Immature natural killer cell (primary cell): ENCODE data around the gene STOML1. TPM values are rescaled to one million over a fixed set of nuclear protein-coding genes. Genes with fewer than 3 reads are reported as not detected.
A peak's percentile ranks its signal among the peaks of the same experiment; 100 is the strongest.
"Not testable (repeated sequence)": the region's sequence is repeated elsewhere in the genome, so short reads cannot be mapped to it uniquely, and the experiment has no call there.

Source experiments
- DNase-seq, 3 donors: peaks; one replicate each; pipeline ENCODE4 v3.0.0; 2022; ENCODE audit warnings: mixed read lengths in 1 of 3
- H3K27ac Mint-ChIP-seq, 6 donors: one replicate each; pipeline ENCODE4 v1.8.0; 2020; ENCODE audit warnings: mixed read lengths in 6 of 6, mild to moderate bottlenecking in 5 of 6, inconsistent platforms in 4 of 6, moderate library complexity in 3 of 6
- H3K27me3 Mint-ChIP-seq, 3 donors: one replicate each; pipeline ENCODE4 v1.8.0; 2020 to 2021; ENCODE audit warnings: low read depth in 3 of 3, mild to moderate bottlenecking in 3 of 3, mixed read lengths in 3 of 3, moderate library complexity in 3 of 3, inconsistent platforms in 1 of 3
- H3K36me3 Mint-ChIP-seq, 3 donors: one replicate each; pipeline ENCODE4 v1.8.0; 2020; ENCODE audit warnings: mixed read lengths in 3 of 3, inconsistent platforms in 2 of 3, mild to moderate bottlenecking in 2 of 3
- H3K4me1 Mint-ChIP-seq, 2 donors: one replicate each; pipeline ENCODE4 v1.8.0; 2020; ENCODE audit warnings: inconsistent platforms in 2 of 2, mild to moderate bottlenecking in 2 of 2, mixed read lengths in 2 of 2, moderate library complexity in 1 of 2
- H3K4me3 Mint-ChIP-seq, 5 donors: one replicate each; pipeline ENCODE4 v1.8.0; 2020; ENCODE audit warnings: mild to moderate bottlenecking in 5 of 5, mixed read lengths in 5 of 5, inconsistent platforms in 3 of 5, moderate library complexity in 3 of 5
- H3K9me3 Mint-ChIP-seq, 6 donors: one replicate each; pipeline ENCODE4 v1.8.0; 2020; ENCODE audit warnings: mild to moderate bottlenecking in 6 of 6, mixed read lengths in 6 of 6, inconsistent platforms in 4 of 6, moderate library complexity in 3 of 6
- polyA plus RNA-seq, 3 donors: library from polyadenylated mRNA; unstranded; fragments of 300-500 nt; fragmentation: Illumina TruSeq; gene quantifications; one replicate each; pipeline ENCODE4 v1.2.3, GENCODE V29; 2021

The STOML1 gene
- polyA plus RNA-seq, 3 donors from 2014 or later, result 12.7 to 17.4 (median 13.2) TPM

GRCh38 chr15:73939138-73939537 lies 53.0 kb downstream of the STOML1 start:
- Mint-ChIP-seq H3K4me3 (no peak overlapping the region), H3K36me3 (no peaks in the 10 kb centered on the region), H3K27ac (no peak overlapping the region), H3K4me1 (peaks cover 5 to 10% of the 10 kb centered on the region in 2 donors), H3K27me3 (peaks cover 0 to 1% (median 1%) of the 10 kb centered on the region in 3 donors), H3K9me3 (no peaks in the 10 kb centered on the region)
- DNase-seq, result no peak

DNA sequence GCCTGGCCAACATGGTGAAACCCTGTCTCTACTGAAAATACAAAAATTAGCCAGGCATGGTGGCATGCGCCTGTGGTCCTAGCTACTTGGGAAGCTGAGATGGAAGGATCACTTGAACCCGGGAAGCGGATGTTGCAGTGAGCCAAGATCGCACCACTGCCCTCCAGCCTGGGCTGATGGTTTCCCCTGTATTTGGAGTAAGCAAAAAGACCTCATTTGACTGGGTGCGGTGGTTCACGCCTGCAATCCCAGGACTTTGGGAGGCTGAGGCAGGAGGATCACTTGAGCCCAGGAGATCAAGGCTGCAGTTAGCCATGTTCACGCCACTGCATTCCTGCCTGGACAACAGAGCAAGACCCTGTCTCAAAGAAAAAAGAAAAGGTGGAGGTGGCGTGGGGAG lies 53.6 kb downstream of the STOML1 start:
- H3K4me1 Mint-ChIP-seq, H3K9me3 Mint-ChIP-seq, H3K36me3 Mint-ChIP-seq, DNase-seq, H3K4me3 Mint-ChIP-seq, H3K27ac Mint-ChIP-seq, H3K27me3 Mint-ChIP-seq: not testable (repeated sequence)

DNA sequence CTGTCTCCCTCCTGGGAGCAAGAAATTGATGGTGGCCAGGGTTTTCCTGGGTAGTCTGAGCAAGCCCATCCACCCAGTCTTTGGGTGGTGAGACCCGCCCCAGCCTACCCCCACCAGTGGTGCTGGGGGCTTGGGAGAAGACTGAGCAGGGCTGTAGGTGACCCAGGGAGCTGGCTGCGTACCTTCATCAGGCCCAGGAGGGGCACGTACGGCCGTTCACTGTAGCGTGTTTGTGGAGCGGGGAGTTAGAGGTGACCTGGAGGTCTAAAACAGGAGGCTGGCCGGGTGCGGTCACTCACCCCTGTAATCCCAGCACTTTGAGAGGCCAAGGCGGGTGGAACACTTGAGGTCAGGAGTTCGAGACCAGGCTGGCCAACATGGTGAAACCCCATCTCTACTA lies 54.4 kb downstream of the STOML1 start:
- H3K4me1 Mint-ChIP-seq, result peaks cover 5 to 10% of the 10 kb centered on the region in 2 donors
- no peak overlapping the region for H3K27ac Mint-ChIP-seq
- no peak overlapping the region for H3K4me3 Mint-ChIP-seq
- peaks cover 0 to 1% (median 1%) of the 10 kb centered on the region in 3 donors for H3K27me3 Mint-ChIP-seq
- H3K36me3 Mint-ChIP-seq, result no peaks in the 10 kb centered on the region
- no peak for DNase-seq
- H3K9me3 Mint-ChIP-seq, result no peaks in the 10 kb centered on the region

- H3K9me3 Mint-ChIP-seq, result no peaks in the 10 kb centered on the region
- H3K36me3 Mint-ChIP-seq, result no peaks in the 10 kb centered on the region
- peaks cover 0 to 1% (median 1%) of the 10 kb centered on the region in 3 donors for H3K27me3 Mint-ChIP-seq
- H3K27ac Mint-ChIP-seq, result no peak overlapping the region
- H3K4me1 Mint-ChIP-seq, result peaks cover 5 to 7% of the 10 kb centered on the region in 2 donors
- no peak overlapping the region for H3K4me3 Mint-ChIP-seq
- no peak for DNase-seq
Measured at GRCh38 chr15:73937296-73937695, 54.8 kb downstream of the STOML1 start.

DNA sequence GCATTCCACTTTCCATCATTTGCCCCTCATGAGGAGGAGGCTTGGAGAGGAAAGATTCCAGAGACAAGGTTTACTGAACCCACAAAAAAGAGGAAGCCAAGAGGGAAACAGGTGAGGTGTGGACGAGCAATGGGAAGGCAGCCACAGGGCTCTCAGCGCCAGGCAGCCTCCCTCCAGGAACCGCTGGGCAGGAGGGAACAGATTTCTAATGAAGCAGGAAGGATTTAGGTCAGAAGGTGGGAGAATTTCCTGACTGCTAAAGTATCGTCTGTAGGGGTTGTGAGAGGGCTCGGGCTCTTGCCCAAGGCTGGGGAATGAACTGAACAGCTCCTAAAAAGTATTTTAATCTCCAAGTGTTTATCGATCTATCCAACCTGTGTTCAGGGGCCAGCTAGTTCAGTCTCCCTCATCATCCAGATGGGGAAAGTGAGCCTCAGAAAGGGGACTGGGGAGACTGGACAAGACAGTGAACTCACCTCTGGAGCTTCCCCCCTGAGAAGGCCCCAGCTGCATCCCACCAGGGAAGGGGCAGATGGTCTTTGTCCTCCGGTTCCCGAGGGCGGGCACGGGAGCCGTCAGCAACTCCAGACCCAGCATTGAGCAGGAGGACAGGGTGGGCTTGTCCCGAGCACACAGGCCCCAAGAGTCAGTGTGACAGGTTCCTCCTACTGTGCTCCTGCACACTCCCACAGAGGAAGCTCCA lies 55.4 kb downstream of the STOML1 start:
- Mint-ChIP-seq H3K27me3 (peaks cover 0 to 1% (median 1%) of the 10 kb centered on the region in 3 donors), H3K4me1 (peaks cover 2 to 5% of the 10 kb centered on the region in 2 donors), H3K4me3 (no peak overlapping the region), H3K36me3 (no peaks in the 10 kb centered on the region), H3K27ac (no peak overlapping the region), H3K9me3 (no peaks in the 10 kb centered on the region)
- DNase-seq, result no peak

DNA sequence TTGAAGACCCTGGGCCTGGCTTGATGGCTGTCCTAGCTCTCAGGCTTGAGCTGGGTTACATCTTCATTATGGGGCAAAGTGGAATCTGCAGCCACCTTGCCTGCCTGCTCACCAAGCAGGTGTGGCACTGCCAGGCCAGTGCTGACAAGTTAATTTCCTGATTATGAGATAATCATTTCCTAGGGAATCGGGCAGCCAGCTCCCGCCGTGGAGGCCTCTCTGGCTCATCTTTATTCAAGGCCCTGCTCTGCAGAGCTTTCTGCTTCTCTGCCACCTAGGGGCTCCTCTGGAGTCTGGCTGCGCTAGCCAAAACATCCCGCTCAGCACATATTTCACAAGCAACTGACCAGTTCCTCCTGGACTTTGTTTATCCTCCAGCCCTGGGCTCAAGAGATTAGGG lies 55.9 kb downstream of the STOML1 start:
- no peaks in the 10 kb centered on the region for H3K36me3 Mint-ChIP-seq
- H3K9me3 Mint-ChIP-seq, result no peaks in the 10 kb centered on the region
- H3K4me3 Mint-ChIP-seq, result no peak overlapping the region
- DNase-seq, result no peak
- no peaks in the 10 kb centered on the region for H3K4me1 Mint-ChIP-seq
- H3K27me3 Mint-ChIP-seq, result peaks cover 0 to 1% (median 1%) of the 10 kb centered on the region in 3 donors
- no peak overlapping the region for H3K27ac Mint-ChIP-seq

- no peak overlapping the region for H3K4me3 Mint-ChIP-seq
- H3K27me3 Mint-ChIP-seq, result peaks cover 0 to 4% (median 1%) of the 10 kb centered on the region in 3 donors
- H3K9me3 Mint-ChIP-seq, result no peaks in the 10 kb centered on the region
- H3K4me1 Mint-ChIP-seq, result no peaks in the 10 kb centered on the region
- no peak for DNase-seq
- no peak overlapping the region for H3K27ac Mint-ChIP-seq
- no peaks in the 10 kb centered on the region for H3K36me3 Mint-ChIP-seq
Measured at GRCh38 chr15:73935547-73935946, 56.5 kb downstream of the STOML1 start.

DNA sequence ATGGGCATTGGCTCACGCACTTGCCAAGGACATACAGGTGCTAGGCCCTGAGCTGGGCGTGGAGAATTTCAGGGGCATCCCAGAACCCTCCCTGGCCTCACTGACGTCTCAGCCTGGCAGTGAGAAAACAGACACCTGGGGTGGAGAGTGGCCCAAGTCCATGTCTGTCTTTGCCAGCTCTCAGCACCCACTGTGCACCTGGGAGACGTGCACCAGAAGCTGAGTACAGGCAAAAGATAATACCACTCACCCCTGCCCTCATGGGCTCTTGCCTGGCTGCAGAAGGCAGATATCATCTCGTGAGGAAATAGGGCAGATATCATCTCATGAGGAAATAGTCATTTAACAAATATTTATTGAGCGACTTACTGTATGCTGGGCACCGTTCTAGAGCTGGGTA lies 57.8 kb downstream of the STOML1 start:
- Mint-ChIP-seq H3K9me3 (no peaks in the 10 kb centered on the region), H3K27me3 (peaks cover under 1 to 4% (median 4%) of the 10 kb centered on the region in 3 donors), H3K4me3 (no peak overlapping the region), H3K27ac (no peak overlapping the region), H3K36me3 (no peaks in the 10 kb centered on the region), H3K4me1 (no peaks in the 10 kb centered on the region)
- no peak for DNase-seq

GRCh38 chr15:73932381-73933191 lies 59.5 kb downstream of the STOML1 start:
- Mint-ChIP-seq H3K27me3 (peaks cover 8 to 13% (median 9%) of the 10 kb centered on the region in 3 donors), H3K4me3 (no peak overlapping the region), H3K4me1 (peaks cover 6 to 8% of the 10 kb centered on the region in 2 donors), H3K36me3 (no peaks in the 10 kb centered on the region), H3K27ac (no peak overlapping the region), H3K9me3 (no peaks in the 10 kb centered on the region)
- DNase-seq, result no peak

DNA sequence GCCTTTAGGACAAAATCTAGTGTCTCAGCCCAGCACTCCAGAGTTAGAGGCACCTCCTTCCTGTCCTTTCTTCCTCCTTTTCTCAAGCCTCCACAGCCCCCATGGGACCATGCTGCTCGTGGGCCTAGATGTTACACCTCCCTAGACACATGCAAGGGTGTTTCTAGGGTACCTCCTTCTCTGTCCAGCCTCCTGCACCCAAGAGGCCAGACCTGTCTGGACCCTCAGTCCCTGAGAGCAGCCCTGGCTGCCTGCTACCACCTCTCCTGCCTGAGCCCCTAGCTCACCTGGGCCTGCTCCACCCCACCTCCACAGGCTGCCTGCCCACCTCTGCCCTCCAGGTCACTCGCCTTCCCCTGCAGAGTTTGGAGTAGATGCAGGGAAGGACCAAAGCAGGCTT lies 60.7 kb downstream of the STOML1 start:
- DNase-seq, result no peak
- Mint-ChIP-seq H3K27ac (no peak overlapping the region), H3K4me3 (no peak overlapping the region), H3K27me3 (peaks cover 8 to 13% (median 9%) of the 10 kb centered on the region in 3 donors), H3K9me3 (no peaks in the 10 kb centered on the region), H3K4me1 (peaks cover 6 to 8% of the 10 kb centered on the region in 2 donors), H3K36me3 (no peaks in the 10 kb centered on the region)

DNA sequence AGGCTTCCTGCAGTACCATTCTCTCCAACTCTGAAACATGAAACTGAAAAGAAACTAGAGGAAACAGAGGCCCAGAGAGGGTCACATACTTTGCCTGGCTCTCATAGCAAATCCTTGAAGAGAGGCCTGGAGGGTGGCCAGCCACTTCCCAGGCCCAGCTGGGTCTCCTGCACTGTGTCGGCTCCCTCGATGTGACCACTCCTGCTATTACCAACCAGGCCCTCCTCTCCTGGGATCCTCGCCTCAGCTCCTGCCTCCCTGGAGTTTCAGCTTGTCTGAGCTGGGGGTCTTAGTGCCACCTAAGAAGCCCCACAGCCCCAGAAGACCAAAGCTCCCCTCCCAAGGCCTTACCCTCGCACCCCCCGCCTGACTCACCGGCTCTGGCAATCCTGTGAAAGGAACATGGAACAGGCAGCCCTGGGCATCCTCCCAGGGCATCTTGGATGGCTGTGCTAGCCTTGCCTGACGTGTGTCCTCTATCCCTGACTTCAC lies 61.3 kb downstream of the STOML1 start:
- no peak overlapping the region for H3K4me3 Mint-ChIP-seq
- H3K4me1 Mint-ChIP-seq, result peaks cover 6 to 8% of the 10 kb centered on the region in 2 donors
- no peak for DNase-seq
- no peaks in the 10 kb centered on the region for H3K36me3 Mint-ChIP-seq
- no peaks in the 10 kb centered on the region for H3K9me3 Mint-ChIP-seq
- H3K27me3 Mint-ChIP-seq, result peaks cover 10 to 13% (median 10%) of the 10 kb centered on the region in 3 donors
- H3K27ac Mint-ChIP-seq, result no peak overlapping the region

DNA sequence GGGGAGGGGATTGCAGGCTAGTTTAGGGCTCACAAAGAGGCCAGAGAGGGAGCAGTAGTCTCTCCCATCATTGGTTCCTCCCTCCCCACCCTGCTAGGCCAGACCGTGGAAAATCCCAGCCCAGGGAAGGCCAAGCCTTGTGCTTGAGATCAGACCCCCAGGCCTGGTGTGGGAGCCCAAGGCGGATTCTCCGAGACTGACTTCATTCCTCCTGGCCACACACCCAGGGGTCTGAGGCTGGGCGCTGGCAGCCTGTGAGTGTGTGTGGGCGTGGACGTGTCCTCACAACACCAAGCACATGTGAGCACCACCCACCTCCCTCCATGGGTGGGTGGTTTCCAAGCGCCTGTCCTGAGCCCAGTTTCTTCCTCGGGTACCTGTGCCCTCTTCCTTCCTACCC lies 61.7 kb downstream of the STOML1 start:
- Mint-ChIP-seq H3K27ac (no peak overlapping the region), H3K4me1 (peaks cover 6 to 13% of the 10 kb centered on the region in 2 donors), H3K36me3 (no peaks in the 10 kb centered on the region), H3K9me3 (no peaks in the 10 kb centered on the region), H3K4me3 (no peak overlapping the region), H3K27me3 (peaks cover 12 to 13% (median 13%) of the 10 kb centered on the region in 3 donors)
- DNase-seq, result no peak

GRCh38 chr15:73928971-73929627 lies 63.0 kb downstream of the STOML1 start:
- Mint-ChIP-seq H3K36me3 (no peaks in the 10 kb centered on the region), H3K4me1 (peaks cover 6 to 14% of the 10 kb centered on the region in 2 donors), H3K27ac (no peak overlapping the region), H3K9me3 (no peaks in the 10 kb centered on the region), H3K27me3 (peaks cover 11 to 13% (median 12%) of the 10 kb centered on the region in 3 donors), H3K4me3 (peak overlapping the region; percentile 3 to 46 (median 14))
- no peak for DNase-seq
